Measurements from ENCODE around the gene IMMP2L. TPM values are rescaled to one million over a fixed set of nuclear protein-coding genes. Genes with fewer than 3 reads are reported as not detected.

Gene IMMP2L
- total RNA-seq, 1 donor from 2014 or later: 21.5 TPM

DNA sequence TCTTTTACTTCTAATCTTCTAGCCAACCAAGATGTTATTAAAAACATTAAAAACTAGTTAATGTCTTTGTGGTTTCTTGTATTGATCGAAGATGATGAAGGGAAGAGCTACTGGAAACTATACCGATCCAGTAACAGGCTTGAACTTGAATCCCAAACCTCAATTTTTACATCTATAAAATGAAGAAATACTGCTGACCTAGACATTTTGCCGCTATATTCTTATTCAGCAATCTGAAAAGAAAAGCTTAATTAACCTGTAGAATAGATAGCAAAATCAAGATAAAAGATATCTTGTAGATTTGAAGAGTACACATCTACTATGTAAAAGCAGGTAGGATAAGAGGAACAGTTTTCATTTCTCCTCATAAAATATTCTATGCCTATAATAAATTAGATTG is 797.4 kb downstream of the IMMP2L start:
- no peak overlapping the region for H3K27ac ChIP-seq

DNA sequence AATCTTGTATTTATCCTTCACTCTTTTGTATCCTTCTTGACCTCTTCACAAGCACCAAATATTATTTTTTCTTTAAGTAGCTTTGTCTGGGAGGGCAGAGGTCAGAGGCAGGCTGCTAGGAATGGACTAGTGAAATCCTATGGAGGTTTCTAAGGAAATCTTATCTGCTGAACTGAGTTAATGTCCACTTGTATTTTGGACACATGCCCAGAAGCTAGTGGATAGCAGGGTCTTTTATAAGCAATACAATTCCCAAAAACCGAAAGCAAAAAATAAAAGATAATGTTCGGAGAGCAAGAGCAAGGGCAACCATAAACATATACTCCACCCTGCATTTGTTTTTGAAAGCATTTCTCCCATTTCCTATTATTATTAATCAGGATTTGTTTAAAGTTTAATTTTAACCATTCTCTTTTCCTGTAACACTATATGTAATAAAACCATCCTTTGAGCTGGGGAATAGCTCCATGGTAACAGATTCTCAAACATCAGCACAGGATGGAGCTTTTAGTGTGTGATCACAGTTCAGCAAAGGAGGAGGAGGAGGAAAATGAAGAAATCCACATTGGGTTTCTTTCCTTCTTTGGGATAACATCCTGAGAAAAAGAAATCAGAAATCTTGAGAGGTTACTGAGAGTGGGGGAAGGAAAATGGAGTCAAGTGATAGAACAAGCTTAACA is 799.6 kb downstream of the IMMP2L start:
- H3K27ac Mint-ChIP-seq: no peak overlapping the region
- TF ChIP-seq, protein P1, sequence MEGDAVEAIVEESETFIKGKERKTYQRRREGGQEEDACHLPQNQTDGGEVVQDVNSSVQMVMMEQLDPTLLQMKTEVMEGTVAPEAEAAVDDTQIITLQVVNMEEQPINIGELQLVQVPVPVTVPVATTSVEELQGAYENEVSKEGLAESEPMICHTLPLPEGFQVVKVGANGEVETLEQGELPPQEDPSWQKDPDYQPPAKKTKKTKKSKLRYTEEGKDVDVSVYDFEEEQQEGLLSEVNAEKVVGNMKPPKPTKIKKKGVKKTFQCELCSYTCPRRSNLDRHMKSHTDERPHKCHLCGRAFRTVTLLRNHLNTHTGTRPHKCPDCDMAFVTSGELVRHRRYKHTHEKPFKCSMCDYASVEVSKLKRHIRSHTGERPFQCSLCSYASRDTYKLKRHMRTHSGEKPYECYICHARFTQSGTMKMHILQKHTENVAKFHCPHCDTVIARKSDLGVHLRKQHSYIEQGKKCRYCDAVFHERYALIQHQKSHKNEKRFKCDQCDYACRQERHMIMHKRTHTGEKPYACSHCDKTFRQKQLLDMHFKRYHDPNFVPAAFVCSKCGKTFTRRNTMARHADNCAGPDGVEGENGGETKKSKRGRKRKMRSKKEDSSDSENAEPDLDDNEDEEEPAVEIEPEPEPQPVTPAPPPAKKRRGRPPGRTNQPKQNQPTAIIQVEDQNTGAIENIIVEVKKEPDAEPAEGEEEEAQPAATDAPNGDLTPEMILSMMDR (IDR thresholded peaks at IDR 0.05): no peak
- no peak for TF ChIP-seq EZH2 (IDR thresholded peaks at IDR 0.05)
- H2AFZ ChIP-seq (replicated peaks): no peak overlapping the region

More for the DNA sequence above, 797.4 kb downstream of the IMMP2L start:
- Histone ChIP-seq H3K9me3 (ENCODE audit: low read depth) (no peaks in the 10 kb centered on the region), H3K4me3 (no peak overlapping the region), H3K9ac (no peak overlapping the region), H4K20me1 (ENCODE audit: low read depth) (no peaks in the 10 kb centered on the region), H3F3A (ENCODE audit: low read depth) (no peaks in the 10 kb centered on the region), H3K36me3 (no peaks in the 10 kb centered on the region), H2AFZ (replicated peaks) (no peak overlapping the region), H3K79me2 (ENCODE audit: low read depth) (no peaks in the 10 kb centered on the region), H3K4me1 (peaks cover 11% of the 10 kb centered on the region), H3K27me3 (no peaks in the 10 kb centered on the region), H3K4me2 (no peak overlapping the region)
- Mint-ChIP-seq H3K4me1 (peaks cover 15% of the 10 kb centered on the region), H3K4me3 (no peak overlapping the region), H3K27me3 (ENCODE audit: insufficient read depth, low read depth) (no peaks in the 10 kb centered on the region), H3K36me3 (no peaks in the 10 kb centered on the region), H3K27ac (no peak overlapping the region), H3K9me3 (no peaks in the 10 kb centered on the region)
- no peak for DNase-seq (ENCODE audit: low spot score)
- TF ChIP-seq EZH2phosphoT487 (IDR thresholded peaks at IDR 0.05): no peak
- no peak for TF ChIP-seq EZH2 (IDR thresholded peaks at IDR 0.05)
- TF ChIP-seq, protein P1 (IDR thresholded peaks at IDR 0.05): no peak

DNA sequence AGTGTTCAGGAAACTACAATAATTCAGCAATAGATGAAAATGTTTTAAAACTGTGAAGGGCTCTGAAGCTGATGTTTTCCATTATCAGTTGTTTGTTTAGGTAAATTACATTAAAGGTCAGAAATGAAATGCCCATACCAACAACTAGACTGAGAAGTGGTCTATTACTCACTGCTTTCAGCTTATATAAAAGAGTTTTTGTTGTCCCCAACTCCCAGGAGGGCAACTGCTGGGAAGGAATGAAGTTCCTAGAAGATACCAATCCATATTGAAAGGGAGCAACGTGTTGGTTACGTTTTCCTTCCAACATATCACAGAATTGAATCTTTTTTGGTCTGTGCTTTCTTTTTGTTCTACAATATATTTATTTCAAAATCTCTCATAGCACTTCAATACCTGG is 802.0 kb downstream of the IMMP2L start:
- no peak for DNase-seq (ENCODE audit: low spot score)
- no peaks in the 10 kb centered on the region for H3K36me3 ChIP-seq
- H3K36me3 Mint-ChIP-seq: no peaks in the 10 kb centered on the region
- no peak overlapping the region for H3K27ac Mint-ChIP-seq
- H3K9ac ChIP-seq: no peak overlapping the region
- no peak overlapping the region for H3K4me3 Mint-ChIP-seq
- TF ChIP-seq EZH2phosphoT487 (IDR thresholded peaks at IDR 0.05) (no peak), EZH2 (IDR thresholded peaks at IDR 0.05) (no peak)
- TF ChIP-seq, protein P1 (IDR thresholded peaks at IDR 0.05): no peak
- peaks cover 22% of the 10 kb centered on the region for H3K4me1 Mint-ChIP-seq
- H3K9me3 Mint-ChIP-seq: no peaks in the 10 kb centered on the region
- no peak overlapping the region for H3K27ac ChIP-seq
- H3F3A ChIP-seq (ENCODE audit: low read depth): no peaks in the 10 kb centered on the region
- no peaks in the 10 kb centered on the region for H4K20me1 ChIP-seq (ENCODE audit: low read depth)
- no peak overlapping the region for H3K4me2 ChIP-seq
- H3K4me3 ChIP-seq: no peak overlapping the region
- H2AFZ ChIP-seq (replicated peaks): no peak overlapping the region
- peaks cover 12% of the 10 kb centered on the region for H3K4me1 ChIP-seq
- no peaks in the 10 kb centered on the region for H3K27me3 ChIP-seq
- no peaks in the 10 kb centered on the region for H3K79me2 ChIP-seq (ENCODE audit: low read depth)
- no peaks in the 10 kb centered on the region for H3K9me3 ChIP-seq (ENCODE audit: low read depth)
- H3K27me3 Mint-ChIP-seq (ENCODE audit: insufficient read depth, low read depth): no peaks in the 10 kb centered on the region

More for the DNA sequence above, 799.6 kb downstream of the IMMP2L start:
- Histone ChIP-seq H3K79me2 (ENCODE audit: low read depth) (no peaks in the 10 kb centered on the region), H3K4me1 (peaks cover 12% of the 10 kb centered on the region), H3K27me3 (no peaks in the 10 kb centered on the region), H3K9me3 (ENCODE audit: low read depth) (no peaks in the 10 kb centered on the region), H3K36me3 (no peaks in the 10 kb centered on the region), H4K20me1 (ENCODE audit: low read depth) (no peaks in the 10 kb centered on the region), H3K4me2 (no peak overlapping the region), H3K9ac (no peak overlapping the region), H3K4me3 (no peak overlapping the region), H3K27ac (no peak overlapping the region), H3F3A (ENCODE audit: low read depth) (no peaks in the 10 kb centered on the region)
- H3K4me3 Mint-ChIP-seq: no peak overlapping the region
- peaks cover 22% of the 10 kb centered on the region for H3K4me1 Mint-ChIP-seq
- no peaks in the 10 kb centered on the region for H3K36me3 Mint-ChIP-seq
- no peak for DNase-seq (ENCODE audit: low spot score)
- no peaks in the 10 kb centered on the region for H3K27me3 Mint-ChIP-seq (ENCODE audit: insufficient read depth, low read depth)
- H3K9me3 Mint-ChIP-seq: no peaks in the 10 kb centered on the region
